ENCODE measurements around the gene IGF2.

Gene IGF2

GRCh38 chr11:2090172-2091111 is 48.7 kb downstream of the IGF2 start:
- DNase-seq, result no peak

- no peak for DNase-seq
Measured at GRCh38 chr11:2089536-2090165, 49.5 kb downstream of the IGF2 start.

DNA sequence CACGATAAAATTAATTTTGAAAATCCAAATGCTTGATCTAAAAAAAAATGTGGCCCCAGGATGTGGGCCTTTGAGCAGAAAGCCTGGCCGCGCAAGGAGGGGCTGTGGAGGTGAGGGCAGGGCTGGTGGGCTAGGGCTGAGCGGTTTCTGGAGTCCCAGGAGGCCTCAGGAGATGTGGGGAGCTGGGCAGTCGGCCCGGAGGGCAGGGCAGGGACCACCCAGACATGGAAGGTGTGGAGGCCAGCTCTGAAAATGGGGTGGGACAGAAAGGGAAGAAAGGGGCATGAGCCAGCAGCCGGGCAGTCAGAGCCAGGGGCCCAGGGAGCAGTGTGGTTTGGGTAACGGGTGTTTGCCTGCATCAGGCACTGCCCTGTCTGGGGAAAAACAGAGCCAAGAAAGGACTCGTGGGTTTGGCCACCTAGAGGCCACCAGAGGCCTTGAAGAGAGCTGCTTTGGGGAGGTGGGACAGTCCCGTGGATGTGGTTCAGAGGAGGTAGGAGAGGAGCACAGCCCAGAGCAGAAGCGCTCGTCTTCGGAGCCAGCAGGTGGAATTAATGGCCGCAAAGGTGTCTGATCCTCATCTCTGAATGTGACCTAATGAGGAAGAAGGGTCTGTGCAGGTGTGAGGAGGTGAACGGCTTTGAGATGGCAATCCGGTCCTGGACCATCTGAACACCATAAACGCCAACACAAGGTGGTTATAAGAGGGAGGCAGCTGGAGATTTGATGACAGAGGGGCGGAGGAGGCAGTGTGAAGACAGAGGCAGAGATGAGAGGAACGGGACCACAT is 50.2 kb downstream of the IGF2 start:
- no peak for DNase-seq

- DNase-seq, result no peak
Measured at GRCh38 chr11:2088284-2088683, 50.9 kb downstream of the IGF2 start.

- no peak for DNase-seq
Measured at GRCh38 chr11:2086239-2087040, 52.7 kb downstream of the IGF2 start.

DNA sequence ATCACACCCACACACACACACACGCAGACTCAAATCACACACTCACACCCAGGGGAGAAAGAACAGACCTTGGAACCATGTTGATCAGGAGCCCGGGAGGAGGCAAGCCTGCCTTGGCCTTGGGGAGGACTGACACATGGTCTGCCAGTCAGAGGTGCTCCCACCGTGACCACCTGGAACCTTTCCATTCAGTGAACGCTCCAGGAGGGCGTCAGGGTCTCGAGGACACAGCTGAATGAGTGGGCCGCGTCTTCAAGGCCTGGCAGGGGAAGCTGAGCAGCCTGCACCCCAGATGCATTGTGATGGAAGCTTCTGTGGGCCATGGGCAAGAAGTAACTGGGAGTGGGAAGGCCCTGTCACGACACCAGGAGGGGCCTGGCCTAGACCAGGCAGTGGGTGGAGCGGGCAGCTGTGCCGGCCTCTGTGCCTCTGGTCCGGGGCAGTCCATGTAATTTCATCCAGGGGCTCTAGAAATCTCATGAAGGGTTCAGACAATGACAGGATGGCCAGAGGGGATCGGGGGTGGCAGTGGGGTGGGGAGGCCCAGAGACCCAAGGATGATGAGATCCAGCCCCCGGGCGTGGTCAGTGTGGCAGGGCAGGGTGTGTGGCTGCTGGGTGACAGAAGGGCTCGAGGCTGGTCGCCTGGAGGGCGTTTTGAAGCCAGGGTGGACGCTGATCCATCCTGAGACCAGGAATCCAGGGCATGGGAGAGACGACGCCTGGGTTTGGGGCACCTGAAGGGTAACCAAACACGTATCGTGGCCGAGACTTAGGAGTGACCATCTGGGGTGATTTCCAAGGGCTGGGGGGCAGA is 53.7 kb downstream of the IGF2 start:
- no peak for DNase-seq

GRCh38 chr11:2084721-2085120 is 54.5 kb downstream of the IGF2 start:
- no peak for DNase-seq
